NOMO-1 (cell line): ENCODE data around the gene TUBGCP2.
A peak's percentile ranks its signal among the peaks of the same experiment; 100 is the strongest.

Experiments
- DNase-seq, 2 experiments: peaks; one replicate each; lab custom pipeline; 2025; ENCODE audit not compliant: unreplicated experiment in 2 of 2; lab: John Stamatoyannopoulos, UW

Gene TUBGCP2

GRCh38 chr10:133281628-133282372 is 26.9 kb downstream of the TUBGCP2 start:
- no peak for DNase-seq

DNA sequence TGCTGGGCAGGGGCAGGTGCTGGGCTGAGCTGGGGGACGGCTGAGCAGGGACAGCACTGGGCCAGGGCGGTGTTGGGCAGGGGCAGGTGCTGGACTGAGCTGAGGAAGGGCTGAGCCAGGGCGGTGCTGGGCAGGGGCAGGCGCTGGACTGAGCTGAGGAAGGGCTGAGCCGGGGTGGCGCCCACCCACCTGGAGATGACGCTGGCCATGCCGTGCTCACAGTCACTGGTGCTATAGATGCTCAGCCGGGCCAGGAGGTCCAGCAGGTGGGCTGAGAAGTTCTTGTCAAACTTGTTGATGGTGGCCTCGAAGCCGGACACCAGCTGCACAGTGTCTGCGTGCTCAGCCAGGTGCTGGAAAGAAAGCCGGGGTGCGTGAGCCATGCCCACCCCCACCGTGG is 27.6 kb downstream of the TUBGCP2 start:
- no peak for DNase-seq

DNA sequence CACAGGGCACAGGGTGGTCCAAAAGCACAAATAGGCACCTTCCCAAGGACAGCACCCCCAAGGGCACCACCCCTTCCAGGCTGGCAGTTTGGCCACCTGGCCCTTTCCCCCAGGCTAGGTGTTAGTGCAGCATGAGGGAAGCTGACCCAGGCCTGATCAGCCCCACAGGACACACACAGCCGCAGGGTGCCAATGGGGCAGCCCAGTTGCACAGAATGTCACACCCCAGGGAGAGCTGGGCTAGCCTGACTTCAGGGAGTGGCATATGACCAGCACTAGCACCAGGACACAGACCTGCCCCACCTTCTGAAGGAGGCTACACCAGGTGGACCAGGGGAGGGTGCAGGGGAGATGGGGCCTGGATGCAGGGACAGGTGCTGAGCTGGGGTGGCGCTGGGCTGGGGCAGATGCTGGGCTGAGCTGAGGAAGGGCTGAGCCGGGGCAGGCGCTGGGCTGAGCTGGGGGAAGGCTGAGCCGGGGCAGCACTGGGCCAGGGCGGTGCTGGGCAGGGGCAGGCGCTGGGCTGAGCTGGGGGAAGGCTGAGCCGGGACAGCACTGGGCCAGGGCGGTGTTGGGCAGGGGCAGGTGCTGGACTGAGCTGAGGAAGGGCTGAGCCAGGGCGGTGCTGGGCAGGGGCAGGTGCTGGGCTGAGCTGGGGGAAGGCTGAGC is 28.1 kb downstream of the TUBGCP2 start:
- DNase-seq = no peak

DNA sequence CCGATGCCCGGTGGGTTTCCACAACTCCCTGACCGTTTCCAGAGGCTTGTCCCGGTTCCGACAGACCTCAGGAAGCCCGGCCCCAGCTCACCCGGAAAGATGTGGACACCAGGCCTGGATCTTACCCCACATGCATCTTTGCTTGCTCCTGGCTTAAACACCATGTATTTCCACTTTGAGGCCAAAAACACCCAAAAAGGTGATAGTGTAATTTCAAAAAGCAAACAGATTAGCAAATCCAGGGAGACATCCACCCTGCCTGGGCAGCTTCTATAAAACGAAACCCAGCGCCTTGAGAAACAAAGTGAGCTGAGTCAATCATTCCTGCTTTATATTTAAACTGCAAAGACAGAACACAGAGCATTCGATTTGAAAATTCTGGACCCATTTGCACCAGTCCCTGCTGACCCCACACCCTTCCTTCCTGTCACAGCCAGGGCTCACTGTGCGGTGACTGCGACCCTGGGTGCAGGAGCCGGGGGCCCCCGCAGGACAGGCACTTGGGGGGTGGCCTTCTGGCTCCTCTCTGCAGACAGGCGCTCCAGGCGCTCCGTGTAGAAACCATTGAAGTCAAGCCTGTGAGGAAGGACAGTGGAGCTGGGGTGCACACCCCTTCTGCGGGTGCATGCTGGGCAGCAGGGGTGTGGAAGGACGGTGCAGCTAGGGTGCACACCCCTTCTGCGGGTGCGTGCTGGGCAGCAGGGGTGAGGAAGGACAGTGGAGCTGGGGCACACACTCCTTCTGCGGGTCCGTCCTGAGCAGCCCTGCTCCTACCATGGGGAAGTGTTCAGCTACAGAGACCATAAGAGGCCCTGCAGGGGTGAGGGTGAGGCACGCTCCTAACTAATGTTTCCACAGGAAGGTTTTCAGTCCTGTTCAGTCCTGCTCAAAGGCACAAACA is 29.1 kb downstream of the TUBGCP2 start:
- peak; percentile 69 to 82 for DNase-seq

DNA sequence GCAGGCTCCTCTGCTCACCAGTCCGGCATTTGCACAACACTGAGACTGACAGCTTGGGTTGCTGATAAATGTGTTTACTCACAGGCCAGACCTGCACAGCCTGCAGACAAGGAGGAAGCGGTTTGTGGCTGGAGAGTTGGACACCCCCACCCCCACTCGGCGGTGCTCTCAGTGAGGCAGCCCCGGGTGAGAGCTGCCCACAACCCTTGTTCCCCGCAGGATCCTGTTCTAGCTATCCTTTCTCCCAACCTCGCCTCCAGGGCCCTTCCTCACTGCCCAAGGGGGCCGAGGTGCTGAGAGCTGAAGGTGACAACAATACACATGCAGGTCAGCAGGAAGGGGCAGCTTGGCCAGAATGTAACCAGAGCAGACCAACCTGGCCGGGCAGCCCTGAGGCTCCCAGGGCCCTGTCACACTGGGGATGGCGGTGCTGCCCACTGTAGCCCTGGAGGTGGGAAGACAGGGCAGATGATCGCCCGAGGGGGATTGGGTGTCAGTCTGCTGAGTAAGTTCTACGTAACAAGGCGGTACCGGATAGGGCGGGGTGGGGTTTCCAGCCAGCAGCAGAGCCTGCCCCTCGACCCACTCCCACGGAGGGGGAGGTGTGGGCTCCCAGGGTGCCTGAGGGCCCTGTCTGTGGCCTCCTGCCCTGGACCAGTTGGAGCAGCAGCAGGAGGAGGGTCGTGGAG is 30.0 kb downstream of the TUBGCP2 start:
- DNase-seq = peak; percentile 88 to 92

DNA sequence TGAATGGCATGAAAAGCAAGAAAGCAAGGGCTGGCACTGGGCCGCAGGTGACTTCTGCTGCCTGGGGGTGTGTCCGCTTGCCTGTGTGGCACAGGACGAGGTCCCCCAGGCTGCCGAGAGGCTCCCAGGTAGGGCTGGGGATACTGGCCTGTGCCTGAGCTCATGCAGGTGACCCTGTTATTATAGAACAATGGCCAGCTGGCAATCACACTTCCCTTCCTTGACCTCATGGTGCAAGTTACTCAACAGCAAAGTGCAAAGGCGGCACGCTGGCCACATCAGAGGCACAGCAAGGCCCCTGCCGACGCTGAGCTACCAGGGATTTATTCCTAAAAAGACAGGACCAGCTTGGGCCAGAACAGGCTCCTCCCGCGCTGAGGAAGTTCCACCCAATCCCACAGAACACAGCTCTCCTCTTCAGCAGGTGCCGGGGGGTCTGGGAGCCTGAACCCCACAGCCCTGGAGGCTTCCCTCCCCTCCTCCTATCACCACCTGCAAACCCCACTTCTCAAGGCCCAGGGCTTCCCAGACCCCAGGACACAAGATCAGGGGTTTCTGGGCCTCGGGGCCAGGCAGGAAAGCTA is 30.6 kb downstream of the TUBGCP2 start:
- DNase-seq = peak; percentile 26 to 31

DNA sequence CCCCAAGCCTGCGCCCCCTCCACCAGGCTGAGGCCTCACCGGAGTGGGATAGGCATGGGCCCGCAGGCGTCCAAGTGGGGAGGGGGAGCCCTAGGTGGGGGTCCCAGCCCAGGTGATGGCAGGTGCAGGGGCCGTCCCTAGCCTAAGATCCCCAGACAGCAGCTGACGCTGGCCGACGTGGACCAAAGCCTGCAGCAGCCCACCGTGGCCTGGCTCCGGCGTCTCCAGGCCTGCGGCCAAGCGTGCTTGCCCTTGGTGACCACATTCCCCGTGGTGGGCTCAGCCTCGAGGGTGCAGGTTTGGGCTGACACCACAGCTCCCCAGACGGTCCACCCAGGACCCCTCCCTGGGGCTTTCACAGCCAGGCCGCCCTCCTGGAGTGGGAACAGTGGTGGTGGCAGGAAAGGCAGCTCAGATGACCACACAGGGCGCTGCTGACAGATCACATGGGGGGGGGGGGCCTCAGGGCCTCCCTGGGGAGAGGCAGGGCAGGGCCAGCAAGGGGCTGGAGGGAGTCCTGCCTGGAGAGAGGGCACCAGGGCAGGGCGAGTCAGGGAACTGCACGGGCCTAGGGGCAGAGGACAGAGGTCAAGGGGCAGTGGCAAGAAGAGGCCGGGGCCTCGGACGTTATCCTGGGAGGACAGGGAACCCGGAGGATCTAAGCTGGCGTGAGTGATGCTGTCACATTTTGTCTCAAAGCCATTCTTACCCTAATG is 31.2 kb downstream of the TUBGCP2 start:
- no peak for DNase-seq

DNA sequence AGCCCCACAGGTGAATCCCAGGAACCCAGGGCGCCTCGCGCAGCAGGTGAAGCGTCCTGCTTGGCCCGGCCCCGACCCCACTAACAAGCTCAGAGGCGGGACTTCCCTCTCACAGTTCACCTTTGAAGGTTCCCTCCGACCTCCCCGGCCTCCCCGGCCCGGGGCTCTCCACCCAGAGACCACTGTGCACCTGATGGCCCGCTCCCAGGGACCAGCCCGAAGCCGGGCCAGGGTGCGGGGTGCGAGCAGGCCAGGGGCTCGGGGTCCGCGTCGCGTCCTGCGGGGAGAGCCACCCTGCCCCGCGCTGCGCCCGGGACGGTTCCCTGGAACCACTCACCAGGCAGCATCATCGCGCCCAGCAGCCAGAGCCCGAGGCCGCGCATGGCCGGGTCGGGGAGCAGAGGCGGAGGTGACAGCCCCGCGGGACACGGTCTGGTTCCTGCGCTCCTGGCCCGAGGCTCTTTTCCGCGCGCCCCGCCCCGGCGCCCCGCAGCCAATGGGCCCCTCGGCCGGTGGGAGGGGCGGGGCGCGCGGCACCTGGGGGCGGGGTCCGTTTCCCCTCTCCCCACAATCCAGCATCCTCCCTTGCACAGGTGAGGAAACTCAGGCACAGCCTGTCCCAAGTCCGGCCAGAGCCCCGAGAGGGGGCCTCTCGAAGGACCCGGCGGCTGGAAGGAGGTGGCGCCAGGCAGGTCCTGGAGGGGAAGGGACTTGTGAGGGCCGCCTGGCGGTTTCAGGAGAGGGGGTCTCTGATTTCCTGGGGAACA is 32.1 kb downstream of the TUBGCP2 start, which contains the start of gene ADAM8:
TSS of gene ADAM8 (minus strand) at position 434 of the 767 bp plus-strand sequence. CDS start at position 383, 51 bp downstream.
- peak in 1 of 2 experiments; percentile 17 for DNase-seq

DNA sequence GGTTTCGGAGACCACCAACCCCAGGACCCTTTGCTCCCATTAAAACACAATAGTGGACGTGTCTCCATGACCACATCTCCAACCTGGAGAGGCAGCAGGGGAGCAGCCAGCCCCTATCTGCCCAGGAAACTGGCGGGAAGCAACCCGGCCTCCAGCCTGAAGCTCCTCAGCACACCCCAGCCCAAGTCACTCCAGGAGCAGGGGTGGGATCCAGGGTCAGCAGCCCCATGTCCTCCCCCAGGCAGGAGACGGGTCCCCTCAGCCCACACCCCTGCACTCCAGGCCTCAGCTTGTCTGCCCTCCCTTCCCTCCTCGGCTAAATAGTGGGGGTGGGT is 32.6 kb downstream of the TUBGCP2 start:
- DNase-seq = no peak

- peak in 1 of 2 experiments; percentile 3 for DNase-seq
Observed at GRCh38 chr10:133275684-133276092, 33.0 kb downstream of the TUBGCP2 start.

GRCh38 chr10:133274751-133275683 is 33.7 kb downstream of the TUBGCP2 start:
- peak; percentile 57 to 76 for DNase-seq

DNA sequence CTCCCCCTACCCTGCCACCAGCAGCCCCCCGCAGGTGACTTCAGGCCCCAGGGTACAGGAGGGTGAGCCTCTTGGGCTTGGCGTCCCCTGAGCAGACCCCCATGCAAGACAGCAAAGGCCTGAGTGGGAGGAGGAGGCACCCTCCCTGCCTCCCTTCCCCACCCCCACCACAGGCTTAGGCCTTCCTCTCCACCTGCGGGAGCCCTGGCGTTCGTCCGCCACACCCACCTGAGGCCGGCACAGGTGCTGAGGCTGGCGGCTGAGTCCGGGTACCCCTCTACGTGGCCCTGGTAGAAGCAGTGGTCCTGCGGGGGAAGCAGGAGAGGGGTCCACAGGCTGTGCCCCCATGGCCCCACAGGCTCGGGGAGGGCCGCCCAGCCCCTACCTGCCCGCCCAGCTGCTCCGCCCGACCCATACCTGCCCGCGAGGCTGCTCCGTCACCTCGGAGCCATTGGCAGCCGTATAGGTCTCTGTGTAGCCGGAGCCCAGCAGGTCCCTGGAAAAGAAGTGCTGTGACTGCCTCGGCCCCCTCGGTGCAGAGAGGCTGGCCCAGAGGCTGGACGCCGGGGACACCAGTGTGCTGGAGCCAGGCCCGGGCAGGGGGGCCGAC is 35.0 kb downstream of the TUBGCP2 start:
- DNase-seq = no peak

GRCh38 chr10:133272964-133273420 is 35.7 kb downstream of the TUBGCP2 start:
- DNase-seq = no peak

- DNase-seq = no peak
Observed at GRCh38 chr10:133272301-133272963, 36.2 kb downstream of the TUBGCP2 start.

DNA sequence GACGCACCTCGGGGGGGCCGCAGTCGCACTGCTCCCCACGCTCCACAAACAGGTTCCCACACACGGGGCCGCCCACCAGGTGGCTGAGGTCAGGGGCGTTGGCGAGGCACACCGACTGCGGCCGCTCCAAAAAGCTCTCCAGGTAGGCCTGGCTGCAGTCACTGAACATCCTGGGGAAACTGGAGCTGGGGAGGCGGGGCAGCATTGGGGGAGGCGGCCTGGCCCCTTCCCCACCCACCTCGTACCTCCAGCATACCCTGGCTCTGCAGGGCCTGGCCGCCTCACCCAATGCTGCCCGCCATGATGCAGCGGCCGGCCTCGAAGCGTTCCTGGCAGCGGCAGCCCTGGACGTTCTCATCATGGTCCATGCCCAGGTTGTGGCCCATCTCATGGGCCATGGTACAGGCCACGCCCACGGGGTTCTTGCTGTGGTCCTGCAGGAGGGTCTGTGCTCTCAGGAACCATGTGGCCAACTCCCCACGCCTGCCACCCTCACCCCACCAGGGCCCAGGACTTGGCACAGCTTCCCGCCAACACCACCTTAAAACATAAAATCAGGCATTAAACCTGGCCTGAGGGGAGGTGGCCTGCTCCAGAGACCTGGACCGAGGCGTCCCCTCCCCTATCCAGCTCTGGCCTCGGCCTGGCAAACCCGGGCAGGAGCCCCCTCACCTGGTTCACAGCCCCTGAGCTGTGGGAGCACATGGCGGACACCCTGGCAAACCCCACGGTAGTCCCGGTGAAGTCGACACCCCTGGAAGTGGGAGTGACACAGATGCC is 37.0 kb downstream of the TUBGCP2 start:
- DNase-seq = no peak

DNA sequence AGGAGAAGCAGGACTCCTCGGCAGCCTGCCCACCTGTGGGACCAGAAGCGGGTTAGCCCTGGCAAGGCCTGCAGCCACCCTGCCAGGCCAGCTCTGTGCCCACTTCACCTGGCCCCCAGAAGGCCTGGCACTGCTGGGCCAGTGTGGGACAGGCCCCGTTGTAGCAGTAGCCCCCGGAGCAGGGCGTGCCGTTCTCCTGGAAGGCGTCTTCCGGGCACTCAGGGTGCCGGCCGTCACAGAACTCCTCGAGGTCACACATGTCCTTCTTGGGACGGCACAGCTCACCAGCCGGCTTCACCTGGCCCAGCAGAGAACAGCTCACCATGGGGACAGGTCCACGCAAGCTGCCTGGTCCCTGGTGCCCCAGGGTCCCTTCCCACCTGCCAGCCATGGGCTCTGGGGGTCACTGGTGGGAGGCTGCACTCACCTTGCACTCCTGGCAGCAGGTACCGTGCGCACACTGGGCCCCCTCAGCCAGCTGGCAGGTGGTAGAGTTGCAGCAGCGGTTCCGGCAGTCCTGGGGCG is 37.8 kb downstream of the TUBGCP2 start:
- DNase-seq = no peak
